Measurements from ENCODE around the gene TOE1.
"Not testable (repeated sequence)": the region's sequence is repeated elsewhere in the genome, so short reads cannot be mapped to it uniquely, and the experiment has no call there.

TOE1 gene

DNA sequence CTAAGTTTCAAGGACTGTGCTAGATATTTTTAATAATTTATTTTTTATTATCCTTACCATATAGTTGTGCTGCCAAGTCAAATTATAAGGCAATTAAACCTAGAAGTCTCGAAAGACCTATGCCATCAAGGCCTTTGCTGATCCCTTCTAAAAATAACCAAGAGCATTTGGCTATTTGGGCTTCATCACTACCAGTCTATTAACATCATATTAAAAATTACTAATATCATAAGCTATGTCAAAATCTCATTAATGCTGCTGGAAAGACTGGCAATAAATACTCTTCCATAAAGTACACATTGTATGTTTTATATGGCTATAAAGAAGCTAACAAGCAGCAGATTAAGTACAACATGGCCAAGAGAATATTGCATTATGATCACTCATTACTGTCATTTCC is 43.2 kb downstream of the TOE1 start:
- DNase-seq (ENCODE audit: low spot score), result no peak

DNA sequence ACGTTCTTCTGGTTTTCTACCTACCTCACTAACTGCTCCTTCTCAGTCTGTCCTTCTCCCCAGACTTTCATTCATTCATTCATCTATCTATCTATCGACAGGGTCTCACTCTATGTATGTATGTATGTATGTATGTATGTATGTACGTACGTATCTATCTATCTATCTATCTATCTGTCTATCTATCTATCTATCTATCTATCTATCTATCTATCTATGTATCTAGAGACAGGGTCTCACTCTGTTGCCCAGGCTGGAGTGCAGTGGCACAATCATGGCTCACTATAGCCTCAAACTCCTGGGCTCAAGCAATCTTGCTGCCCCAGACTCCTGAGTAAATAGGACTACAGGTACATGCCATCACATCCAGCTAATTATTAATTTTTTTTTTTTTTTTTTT is 44.2 kb downstream of the TOE1 start:
- in situ Hi-C loops (cut with MboI; ENCODE audit: low sequenced_read_pairs, unreplicated experiment); DNase-seq (ENCODE audit: low spot score): not testable (repeated sequence)

More for the DNA sequence above, 43.2 kb downstream of the TOE1 start:
- in situ Hi-C loops (cut with MboI; ENCODE audit: low sequenced_read_pairs, unreplicated experiment), result no loop called here
- TF ChIP-seq, protein P1, sequence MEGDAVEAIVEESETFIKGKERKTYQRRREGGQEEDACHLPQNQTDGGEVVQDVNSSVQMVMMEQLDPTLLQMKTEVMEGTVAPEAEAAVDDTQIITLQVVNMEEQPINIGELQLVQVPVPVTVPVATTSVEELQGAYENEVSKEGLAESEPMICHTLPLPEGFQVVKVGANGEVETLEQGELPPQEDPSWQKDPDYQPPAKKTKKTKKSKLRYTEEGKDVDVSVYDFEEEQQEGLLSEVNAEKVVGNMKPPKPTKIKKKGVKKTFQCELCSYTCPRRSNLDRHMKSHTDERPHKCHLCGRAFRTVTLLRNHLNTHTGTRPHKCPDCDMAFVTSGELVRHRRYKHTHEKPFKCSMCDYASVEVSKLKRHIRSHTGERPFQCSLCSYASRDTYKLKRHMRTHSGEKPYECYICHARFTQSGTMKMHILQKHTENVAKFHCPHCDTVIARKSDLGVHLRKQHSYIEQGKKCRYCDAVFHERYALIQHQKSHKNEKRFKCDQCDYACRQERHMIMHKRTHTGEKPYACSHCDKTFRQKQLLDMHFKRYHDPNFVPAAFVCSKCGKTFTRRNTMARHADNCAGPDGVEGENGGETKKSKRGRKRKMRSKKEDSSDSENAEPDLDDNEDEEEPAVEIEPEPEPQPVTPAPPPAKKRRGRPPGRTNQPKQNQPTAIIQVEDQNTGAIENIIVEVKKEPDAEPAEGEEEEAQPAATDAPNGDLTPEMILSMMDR (IDR thresholded peaks at IDR 0.05; ENCODE audit: borderline replicate concordance, control extremely low read depth, extremely low read depth, insufficient read depth, missing control alignments), result no peak

DNA sequence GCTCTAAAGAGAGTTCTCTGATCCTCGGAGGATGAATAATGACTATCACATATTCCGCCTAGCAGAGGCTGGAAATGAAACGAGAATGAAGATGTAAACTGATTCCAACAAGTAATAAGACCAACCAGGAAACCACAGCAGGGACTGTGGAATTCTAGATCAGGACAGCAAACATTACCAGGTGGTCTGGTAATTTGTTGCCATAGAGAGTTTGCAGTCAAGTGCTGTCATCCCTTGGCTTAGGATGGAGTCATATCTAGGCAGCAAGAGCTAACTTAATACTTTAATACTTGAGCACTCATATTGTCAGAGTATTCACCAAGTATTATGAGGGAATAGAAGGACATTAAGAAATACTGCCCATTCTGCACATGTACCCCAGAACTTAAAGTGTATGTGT is 45.3 kb downstream of the TOE1 start:
- in situ Hi-C loops (cut with MboI; ENCODE audit: low sequenced_read_pairs, unreplicated experiment), result no loop called here
- TF ChIP-seq, protein P1 (IDR thresholded peaks at IDR 0.05; ENCODE audit: borderline replicate concordance, control extremely low read depth, extremely low read depth, insufficient read depth, missing control alignments), result no peak
- DNase-seq (ENCODE audit: low spot score), result no peak

DNA sequence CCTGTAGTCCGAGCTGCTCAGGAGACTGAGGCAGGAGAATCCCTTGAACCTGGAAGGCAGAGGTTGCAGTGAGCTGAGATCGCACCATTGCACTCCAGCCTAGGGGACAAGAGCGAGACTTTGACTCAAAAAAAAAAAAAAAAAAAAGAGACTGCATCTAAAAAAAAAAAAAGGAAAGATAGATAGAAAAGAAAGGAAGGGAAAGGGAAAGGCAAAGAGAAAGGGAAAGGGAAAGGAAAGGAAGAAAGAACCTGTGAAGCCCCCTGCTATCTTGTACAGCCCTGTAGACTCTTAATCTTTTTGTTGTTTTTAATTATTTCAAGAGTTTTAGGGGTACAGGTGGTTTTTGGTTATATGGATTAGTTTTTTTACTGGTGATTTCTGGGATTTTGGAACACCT is 46.2 kb downstream of the TOE1 start:
- in situ Hi-C loops (cut with MboI; ENCODE audit: low sequenced_read_pairs, unreplicated experiment), result no loop called here
- TF ChIP-seq, protein P1 (IDR thresholded peaks at IDR 0.05; ENCODE audit: borderline replicate concordance, control extremely low read depth, extremely low read depth, insufficient read depth, missing control alignments), result no peak
- DNase-seq (ENCODE audit: low spot score), result no peak
